GM19239 (cell line): ENCODE results near the gene ADAD2.

Source experiments
- DNase-seq: peaks from one replicate; pipeline ENCODE4 v3.0.0; 2011; ENCODE audit warnings: low spot score; ENCODE audit not compliant: insufficient read length
- FAIRE-seq: peaks from 2 replicates; lab custom pipeline; 2011; peaks lifted over from hg19 to GRCh38; lab: Jason Lieb, UNC

The ADAD2 gene

DNA sequence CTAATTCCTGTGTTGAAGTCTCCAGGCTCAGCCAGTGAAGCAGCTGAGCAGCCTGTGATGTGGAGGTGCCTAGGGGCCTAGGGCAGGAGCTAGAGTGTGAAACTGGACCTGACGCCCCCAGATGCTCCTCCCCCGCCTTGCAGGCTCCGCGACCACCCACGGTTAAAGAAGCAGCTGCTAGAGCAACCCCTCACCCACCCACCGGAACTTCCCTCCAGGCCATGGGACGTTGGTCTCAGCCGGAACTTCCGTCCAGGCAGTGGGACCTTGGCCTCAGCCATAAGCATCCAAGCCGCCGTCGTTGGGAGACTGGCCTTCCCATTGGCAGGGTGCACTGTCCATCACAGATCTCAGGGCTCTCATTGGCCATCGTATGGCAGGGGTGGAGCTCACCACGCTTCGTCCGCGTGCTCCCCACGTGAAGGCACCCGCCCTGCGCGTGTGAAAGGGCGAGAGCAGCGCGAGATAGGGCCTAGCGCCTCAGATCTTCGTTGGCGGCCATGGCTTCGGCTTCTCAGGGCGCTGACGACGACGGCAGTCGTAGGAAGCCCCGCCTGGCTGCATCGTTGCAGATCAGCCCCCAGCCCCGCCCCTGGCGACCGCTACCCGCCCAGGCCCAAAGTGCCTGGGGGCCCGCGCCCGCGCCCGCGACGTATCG is at the start of gene ADAD2:
ADAD2 (plus strand) TSS at position 427 of the 658 bp plus-strand sequence; CDS start at position 501, 74 bp downstream.
- no peak for FAIRE-seq

DNA sequence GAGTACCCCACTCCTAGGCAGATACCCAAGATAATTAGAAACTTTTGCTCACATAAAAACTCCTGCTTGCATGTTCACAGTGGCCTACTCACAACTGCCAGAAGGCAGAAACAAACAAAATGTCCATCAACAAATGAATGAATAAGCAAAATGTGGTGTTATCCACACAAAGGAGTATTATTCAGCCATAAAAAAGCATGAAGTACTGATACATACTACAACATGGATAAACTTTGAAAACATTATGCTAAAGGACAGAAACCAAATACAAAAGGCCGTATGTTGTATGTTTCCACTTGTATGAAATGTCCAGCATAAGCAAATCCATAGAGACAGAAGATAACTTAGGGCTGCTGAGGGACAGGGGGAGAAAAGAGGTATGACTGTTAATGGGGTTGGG is 47.9 kb upstream of the ADAD2 start:
- DNase-seq (no peak), FAIRE-seq (no peak)

More for the DNA sequence above, at the start of gene ADAD2:
- no peak for DNase-seq

DNA sequence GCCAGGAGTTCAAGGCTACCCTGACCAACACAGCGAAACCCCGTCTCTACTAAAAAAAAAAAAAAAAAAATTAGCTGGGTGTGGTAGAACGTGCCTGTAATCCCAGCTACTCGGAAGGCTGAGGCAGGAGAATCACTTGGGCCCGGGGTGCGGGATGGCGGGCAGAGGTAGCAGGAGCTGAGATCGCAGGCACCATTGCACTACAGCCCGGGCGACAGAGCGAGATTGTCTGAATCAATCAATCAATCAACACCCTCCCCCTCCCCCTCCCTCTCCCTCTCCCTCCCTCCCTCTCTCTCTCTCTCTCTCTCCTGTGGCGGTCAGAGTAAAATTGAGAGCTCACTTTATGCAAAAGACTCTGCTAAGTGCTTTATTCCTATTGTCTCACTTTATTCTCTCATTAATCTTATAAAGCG is 47.2 kb upstream of the ADAD2 start:
- no peak for FAIRE-seq
- DNase-seq = no peak

DNA sequence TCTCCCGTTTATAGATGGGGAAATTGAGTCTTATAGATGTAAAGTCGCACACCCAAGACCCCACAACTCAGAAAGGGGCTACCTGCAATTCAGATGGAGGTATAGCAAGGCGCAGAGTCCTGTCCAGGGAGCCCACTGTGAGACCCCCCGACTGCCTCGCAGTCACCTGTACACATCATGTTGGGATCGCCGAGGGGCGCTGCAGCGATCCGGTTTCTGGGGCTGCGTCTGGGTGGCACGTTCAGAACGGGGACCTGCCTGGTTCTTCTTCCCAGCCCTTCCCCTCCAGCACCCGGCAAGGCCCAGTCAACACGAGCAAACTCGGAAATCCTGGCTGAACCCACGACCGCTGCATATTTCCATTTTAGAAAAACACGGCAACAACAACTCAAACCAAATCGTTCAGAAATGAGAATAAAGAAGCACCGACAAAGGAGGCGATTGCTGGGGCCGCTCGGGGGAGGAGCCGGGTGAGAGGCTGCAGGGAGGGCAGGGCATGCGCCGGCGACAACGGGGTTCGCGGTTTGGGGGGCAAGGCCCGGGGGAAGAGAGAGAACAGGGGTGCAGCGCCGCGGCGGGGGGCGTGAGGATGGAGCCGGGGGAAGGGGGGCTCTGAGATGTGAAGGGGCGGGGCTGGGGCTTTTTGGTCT is 46.6 kb upstream of the ADAD2 start:
- no peak for FAIRE-seq

DNA sequence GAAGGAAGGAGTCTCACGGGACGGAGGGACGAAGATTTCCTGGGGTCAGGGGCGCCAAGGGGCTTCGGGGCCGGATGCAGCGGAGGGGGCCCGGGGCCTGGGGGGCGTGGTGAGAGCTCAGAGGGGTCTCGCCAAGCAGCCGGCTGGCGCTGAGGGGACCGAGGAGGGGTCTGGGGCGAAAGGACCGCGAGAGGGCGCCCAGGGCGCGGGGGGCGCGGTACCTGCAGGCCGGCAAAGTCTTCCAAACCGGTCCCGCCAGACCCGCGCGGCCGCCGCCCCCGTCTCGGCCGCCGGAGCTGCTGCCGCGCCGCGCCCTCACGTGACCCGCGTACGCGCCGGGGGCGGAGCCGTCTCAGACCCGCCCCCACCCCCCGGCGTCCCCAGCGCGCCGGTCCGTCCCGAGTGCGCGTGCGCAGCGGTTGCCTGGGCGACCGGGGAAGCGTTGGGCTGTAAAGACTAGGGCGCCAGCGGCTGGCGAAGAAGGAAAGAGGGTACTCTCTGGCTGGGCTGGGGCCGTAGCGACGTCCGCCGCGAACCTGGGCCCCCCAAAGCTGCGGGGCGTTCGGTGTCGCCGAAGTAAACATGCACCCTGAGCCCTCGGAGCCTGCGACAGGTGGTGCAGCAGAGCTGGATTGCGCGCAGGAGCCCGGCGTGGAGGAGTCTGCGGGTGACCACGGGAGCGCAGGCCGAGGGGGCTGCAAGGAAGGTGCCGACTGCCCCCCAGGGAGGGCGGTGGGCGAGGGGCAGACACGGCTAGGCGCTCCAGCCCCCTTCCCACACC is 45.9 kb upstream of the ADAD2 start, which contains the start of the genes DNAAF1 and HSDL1:
DNAAF1 (plus strand) TSS at position 450 of the 781 bp plus-strand sequence; CDS start at position 583, 133 bp downstream.
HSDL1 (minus strand) TSS at position 319 of the 781 bp plus-strand sequence. CDS start 13,856 bp downstream, outside the sequence.
- DNase-seq (peak; percentile 87), FAIRE-seq (peak; percentile 86)

More for the DNA sequence above, 46.6 kb upstream of the ADAD2 start:
- peak; percentile 18 for DNase-seq

DNA sequence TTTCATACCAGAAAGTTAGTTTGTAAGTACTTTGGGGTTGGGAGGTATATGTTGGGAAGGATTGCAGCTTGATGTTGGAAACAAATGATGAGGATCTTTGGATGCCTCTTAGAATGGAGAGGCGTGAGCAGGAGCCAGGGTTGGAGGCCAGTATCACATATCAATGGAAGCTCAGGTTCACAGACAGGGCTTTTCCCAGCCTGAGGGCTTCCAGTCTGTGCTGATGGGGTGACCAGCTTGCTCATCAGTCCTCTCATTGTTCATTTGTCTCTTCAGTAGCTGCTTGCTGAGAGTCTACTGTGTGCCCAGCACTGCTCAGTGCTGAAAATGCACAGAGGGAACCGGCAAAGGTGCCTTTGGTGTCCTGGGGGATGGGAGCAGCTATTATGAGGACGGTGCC is 40.0 kb upstream of the ADAD2 start:
- no peak for DNase-seq
- FAIRE-seq = no peak

DNA sequence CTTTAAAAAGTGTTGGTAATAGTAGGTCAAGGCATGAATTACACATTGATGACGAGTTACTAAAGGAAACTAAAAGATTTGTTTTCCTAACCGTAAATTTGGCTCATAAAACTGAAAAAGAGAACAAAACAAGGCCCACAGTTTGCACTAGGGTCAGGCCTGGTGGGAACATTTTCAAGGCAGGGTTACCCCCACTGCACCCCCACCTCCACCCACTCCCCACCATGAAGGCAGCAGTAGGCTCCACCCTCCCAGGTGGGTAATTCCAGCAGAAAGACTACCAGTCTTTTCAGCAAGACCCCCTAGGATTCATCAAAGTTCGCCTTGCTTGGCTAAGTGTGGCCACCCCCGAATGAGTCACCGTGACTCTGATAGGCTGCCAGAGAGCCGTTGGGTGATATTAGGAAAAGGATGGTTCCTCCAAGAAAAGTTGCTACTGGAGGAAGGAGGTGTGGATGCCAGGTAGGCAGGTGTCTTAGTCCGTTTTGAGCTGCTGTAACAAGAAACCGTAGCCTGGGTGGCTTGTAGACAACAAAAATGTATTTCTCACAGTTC is 37.2 kb upstream of the ADAD2 start:
- DNase-seq (no peak), FAIRE-seq (no peak)

DNA sequence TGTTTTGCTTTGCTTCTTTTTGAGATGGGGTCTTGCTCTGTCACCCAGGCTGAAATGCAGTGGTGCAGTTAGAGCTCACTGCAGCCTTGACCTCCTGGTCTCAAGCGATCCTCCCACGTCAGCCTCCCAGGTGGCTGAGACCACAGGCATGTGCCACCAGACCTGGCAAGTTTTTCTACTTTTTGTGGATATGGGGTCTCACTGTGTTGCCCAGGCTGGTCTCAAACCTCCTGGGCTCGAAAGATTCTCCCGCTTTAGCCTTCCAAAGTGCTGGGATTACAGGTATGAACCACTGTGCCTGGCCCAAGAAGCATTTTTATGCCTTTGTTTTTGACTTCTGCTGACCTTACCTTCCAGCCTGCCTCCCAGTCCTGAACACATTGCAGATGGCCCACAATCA is 35.7 kb upstream of the ADAD2 start:
- no peak for DNase-seq
- FAIRE-seq = no peak

DNA sequence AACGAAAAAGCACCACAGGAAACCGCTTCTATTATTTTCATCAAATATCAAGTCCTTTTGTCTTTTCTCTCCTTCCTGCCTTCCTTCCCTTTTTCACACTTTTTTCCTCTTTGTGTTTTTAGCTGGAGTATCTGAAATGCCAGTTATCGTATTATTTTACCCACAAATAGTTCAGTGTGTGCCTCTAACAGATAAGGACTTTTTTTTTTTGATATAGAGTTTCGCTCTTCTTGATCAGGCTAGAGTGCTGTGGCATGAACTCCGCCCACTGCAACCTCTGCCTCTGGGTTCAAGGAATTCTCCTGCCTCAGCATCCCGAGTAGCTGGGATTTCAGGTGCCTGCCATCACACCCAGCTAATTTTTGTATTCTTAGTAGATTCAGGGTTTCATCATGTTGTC is 35.2 kb upstream of the ADAD2 start:
- FAIRE-seq (no peak), DNase-seq (no peak)

DNA sequence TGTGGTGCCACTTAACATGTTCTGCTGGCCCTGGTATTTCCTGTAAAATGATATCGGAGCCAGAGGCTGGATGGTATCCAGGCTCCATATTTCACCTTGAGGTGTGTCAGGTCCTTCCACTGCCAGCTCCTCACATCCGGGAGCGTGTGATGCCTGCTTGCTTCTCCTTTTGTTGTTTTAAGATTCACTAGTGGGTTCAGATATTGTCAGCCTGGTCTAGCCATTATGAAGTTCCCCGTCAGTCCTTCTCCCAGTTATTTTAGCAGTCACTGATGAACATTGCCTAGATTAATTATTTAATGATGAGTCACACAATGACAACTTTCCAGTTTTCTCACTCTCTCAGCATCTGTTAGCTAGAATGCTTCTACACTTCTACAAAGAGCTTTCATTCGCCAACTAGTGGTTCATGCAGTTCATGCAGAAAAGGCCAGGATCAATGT is 34.6 kb upstream of the ADAD2 start:
- FAIRE-seq (no peak), DNase-seq (no peak)

DNA sequence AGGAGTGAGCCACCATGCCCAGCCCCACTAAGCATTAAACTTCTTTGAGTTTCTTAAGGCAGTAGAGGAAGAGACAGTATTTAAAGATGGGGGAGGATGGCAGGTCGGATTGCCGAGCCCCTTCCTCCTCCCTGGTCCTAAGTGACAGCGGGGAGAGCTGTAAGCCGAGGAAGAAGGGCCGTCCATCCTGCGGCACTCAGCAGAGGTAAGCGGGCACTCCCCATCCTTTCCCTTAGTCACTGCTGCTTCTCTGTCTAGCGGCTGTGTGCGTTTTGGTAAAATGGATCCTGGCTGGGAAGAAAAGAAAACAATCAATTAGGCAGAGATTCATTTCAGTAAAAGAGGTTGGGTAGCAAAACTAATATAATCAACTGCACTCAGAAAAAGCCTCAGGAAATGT is 31.9 kb upstream of the ADAD2 start:
- FAIRE-seq = no peak
- DNase-seq = no peak

DNA sequence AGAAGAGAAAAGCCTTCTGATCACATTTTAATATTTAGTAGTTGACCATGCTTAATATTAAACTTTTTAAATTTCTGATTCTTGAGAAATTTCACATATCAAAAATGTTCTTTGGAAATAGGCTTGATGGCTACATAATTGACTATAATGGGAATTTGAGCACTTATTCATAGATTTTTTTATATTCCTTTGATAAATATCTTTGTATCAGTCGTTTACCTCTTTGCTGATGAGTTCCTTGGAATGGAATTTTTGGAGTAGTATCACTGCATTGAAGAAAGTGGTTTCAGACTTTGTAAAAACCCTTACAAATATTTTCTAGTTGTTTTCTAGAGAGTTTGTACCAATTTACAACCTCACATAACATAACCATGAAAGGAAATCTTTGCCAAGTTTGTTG is 31.2 kb upstream of the ADAD2 start:
- FAIRE-seq (no peak), DNase-seq (no peak)

DNA sequence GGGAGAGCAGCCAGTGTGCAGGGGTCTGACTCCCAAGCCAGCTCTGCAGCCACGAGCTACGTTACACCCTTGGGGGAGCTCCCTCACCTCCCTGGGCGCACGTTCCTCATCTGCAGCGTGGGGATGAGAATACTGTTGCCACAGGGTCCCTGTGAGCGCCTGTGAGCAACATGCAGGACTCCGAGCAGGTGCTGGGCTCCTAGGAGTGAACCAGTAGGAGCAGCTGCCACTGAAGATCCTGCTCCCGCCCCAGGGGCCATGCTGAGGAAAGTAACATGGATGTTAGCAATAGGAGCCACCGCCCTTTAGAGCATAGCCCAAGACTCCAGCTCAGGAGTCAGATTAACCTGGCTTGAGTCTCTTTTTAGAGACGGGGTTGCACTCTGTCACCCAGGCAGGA is 29.9 kb upstream of the ADAD2 start:
- FAIRE-seq = no peak
- DNase-seq = no peak

DNA sequence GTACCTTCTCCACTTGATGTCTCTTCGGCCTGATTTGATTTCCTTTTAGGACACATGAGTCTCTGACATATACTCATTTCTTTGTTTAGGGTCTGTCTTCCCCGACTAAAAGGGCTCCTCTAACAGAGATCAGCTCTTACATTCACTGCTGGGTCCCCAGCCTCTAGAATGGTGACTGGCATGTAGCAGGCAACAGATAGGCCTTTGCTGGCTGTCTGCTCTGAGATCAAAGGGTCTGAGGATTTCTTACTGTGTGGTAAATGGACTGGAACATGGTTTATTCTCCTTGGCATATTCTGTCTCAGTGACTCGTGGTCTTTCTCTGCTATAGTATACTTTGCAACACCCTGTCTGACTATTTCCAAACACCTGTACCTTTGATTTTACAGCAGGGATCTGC is 29.2 kb upstream of the ADAD2 start:
- DNase-seq = no peak
- no peak for FAIRE-seq

DNA sequence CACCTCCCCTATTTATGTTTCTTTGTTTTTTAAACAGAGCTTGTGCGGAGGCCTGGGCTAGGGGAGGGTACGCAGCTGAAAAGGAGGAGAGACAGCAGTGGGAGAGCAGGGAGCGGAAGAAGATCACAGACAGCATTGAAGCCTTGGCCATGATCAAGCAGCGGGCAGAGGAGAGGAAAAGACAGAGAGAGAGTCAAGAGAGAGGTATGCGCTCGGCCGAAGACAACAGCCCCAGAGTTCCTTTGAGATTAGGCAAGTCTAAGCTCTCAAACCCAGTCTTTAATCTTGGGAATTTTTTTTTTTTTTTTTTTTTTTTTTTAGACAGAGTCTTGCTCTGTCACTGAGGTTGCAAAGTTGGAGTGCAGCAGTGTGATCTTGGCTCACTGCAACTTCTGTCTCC is 25.2 kb upstream of the ADAD2 start:
- FAIRE-seq = no peak
- no peak for DNase-seq

DNA sequence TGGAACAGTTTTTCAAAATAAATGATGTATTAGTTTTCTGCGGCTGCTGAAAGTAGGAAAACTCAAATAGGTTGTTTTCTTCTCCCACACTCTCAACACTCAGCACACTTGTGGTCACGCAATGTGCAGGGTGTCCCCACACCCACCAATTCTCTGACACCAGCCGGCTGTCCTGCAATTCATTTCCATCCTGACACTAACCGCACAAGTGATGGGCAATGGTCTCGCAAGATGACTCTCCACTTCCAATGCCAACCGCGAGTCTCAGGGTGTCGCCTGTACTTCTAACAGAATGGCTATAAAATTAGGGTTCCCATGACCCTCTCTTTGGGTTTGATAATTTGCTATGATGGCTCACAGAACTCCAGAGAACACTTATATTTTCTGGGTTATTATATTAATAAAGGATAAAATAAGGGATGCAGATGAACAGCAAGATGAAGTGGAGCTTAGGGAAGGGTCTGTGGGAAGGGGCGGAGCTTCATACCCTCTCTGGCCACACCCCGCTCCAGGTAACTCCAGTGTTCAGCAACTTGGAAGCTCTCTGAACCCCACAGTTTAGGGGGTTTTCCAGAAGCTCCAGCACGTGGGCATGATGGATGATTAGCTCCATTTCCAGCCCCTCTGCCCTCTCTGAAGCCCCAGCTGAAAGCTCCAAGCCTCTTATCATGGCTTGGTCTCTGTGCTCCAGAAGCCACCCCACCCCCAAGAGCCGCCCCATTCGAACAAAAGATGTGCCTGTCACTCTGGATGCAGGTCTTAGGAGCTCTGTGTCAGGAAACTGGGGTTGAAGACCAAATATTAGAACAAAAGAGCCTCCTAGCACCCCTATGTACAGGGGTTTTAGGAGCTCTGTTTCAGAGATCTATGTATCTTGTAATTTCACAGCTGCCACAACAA is 23.9 kb upstream of the ADAD2 start:
- DNase-seq (no peak), FAIRE-seq (no peak)

DNA sequence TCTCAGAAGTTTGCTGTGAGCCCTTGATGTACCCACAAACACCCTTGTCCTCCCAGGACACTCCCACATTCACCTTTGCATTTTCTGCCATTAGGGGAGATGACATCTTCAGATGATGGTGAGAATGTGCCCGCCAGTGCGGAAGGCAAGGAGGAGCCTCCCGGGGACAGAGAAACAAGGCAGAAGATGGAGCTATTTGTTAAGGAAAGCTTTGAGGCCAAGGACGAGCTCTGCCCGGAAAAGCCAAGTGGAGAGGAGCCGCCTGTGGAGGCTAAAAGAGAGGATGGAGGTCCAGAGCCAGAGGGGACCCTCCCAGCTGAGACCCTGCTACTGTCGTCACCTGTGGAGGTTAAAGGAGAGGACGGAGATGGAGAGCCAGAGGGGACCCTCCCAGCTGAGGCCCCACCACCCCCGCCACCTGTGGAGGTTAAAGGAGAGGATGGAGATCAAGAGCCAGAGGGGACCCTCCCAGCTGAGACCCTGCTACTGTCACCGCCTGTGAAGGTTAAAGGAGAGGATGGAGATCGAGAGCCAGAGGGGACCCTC is 21.1 kb upstream of the ADAD2 start:
- no peak for FAIRE-seq
- no peak for DNase-seq

DNA sequence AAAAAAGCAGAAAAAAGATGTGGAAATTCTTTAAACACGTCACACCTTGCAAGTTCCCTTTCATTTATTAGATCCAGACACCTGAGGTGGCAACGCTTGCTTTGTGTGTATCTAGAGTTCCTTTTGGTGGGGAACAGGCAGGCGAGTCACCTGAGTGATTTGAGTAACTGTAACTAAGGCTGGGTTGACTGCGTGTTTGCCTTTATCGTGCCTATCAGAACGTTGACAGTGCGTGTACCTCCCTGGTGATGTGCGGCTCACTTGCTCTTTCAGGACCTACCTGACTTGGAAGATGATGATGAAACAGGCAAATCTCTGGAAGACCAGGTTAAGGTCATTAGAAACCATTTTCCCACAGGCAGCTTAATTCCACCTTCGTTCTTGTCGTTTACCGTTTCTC is 16.6 kb upstream of the ADAD2 start:
- FAIRE-seq (no peak), DNase-seq (no peak)

DNA sequence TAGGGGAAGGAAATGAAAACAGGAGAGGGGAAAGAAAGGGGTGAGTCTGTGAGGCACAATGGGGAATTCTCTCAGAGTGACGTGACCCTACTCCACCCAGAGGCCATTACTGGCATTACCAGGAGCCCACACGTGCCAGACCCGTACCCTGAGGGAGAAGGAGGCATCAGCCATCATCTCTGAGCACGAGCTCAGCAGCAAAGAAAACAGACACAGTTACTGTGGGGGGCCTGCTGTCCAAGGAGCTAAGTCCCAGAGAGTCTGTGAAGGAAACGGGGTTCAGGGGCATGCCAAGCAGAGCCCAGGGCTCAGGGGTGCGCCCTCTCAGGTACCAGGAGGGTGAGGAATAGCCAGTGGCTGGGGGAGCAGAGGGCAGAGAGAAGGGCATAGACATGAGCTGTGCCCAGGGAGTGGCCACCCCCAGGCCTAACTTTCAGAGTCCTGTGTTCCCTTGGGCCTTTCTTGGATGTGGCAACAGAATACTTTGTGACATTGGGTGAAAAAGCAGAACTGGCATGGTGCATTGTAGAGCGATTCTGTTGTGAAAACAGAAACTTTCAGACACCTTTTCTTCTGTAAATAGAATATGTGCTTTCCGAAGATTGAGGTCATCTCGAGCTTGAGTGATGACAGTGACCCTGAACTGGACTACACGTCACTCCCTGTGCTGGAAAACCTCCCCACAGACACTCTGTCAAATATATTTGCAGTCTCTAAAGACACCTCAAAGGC is 15.4 kb upstream of the ADAD2 start:
- peak; percentile 87 for DNase-seq
- peak; percentile 75 for FAIRE-seq
